CD14-positive monocyte (primary cell): Measurements from ENCODE around the gene TRPV5. TPM values are rescaled to one million over a fixed set of nuclear protein-coding genes. Genes with fewer than 3 reads are reported as not detected.

Source experiments
- DNase-seq, 3 donors: peaks; one replicate each; pipeline ENCODE4 v3.0.0-alpha.2; 2011 to 2022
- H2AFZ ChIP-seq: 2 replicates; pipeline ENCODE4 v1.6.0; 2012; ENCODE audit warnings: mild to moderate bottlenecking, low read depth, low read length, inconsistent platforms; ENCODE audit not compliant: insufficient read depth, poor library complexity, severe bottlenecking
- H3K27ac ChIP-seq, 2 donors: 1 replicate in 1 of 2; 2 replicates in 1 of 2; pipeline ENCODE4 v1.5.1; 2012 to 2013; ENCODE audit warnings: low read length in 2 of 2, control low read depth in 1 of 2, inconsistent platforms in 1 of 2, low read depth in 1 of 2, mild to moderate bottlenecking in 1 of 2
- H3K27me3 ChIP-seq, 2 donors: one replicate each; pipeline versions ENCODE4 v1.6.0 to v1.6.1; 2011 to 2013; ENCODE audit warnings: low read length in 2 of 2; ENCODE audit not compliant: control insufficient read depth in 2 of 2, insufficient read depth in 2 of 2
- H3K36me3 ChIP-seq, 2 donors: replicated peaks in 1 of 2; 1 replicate in 1 of 2; 2 replicates in 1 of 2; pipeline versions ENCODE4 v1.5.1 to v1.6.1; 2012 to 2013; ENCODE audit warnings: low read length in 2 of 2, control low read depth in 1 of 2, inconsistent platforms in 1 of 2, mild to moderate bottlenecking in 1 of 2; ENCODE audit not compliant: insufficient read depth in 2 of 2, control insufficient read depth in 1 of 2
- H3K4me1 ChIP-seq, 2 donors: 1 replicate in 1 of 2; 2 replicates in 1 of 2; pipeline versions ENCODE4 v1.5.1 to v1.6.1; 2012 to 2013; ENCODE audit warnings: low read length in 2 of 2, control low read depth in 1 of 2, inconsistent platforms in 1 of 2, mild to moderate bottlenecking in 1 of 2, moderate library complexity in 1 of 2; ENCODE audit not compliant: insufficient read depth in 2 of 2, control insufficient read depth in 1 of 2
- H3K4me2 ChIP-seq: replicated peaks from 2 replicates; pipeline ENCODE3; 2012; ENCODE audit warnings: low read length, moderate library complexity, mild to moderate bottlenecking; ENCODE audit not compliant: poor library complexity, severe bottlenecking; ENCODE audit errors: extremely low read depth
- H3K4me3 ChIP-seq, 3 experiments: fragments of 200-600 bp in 1 of 3; sonication (generic) in 1 of 3; replicated peaks in 1 of 3; 1 replicate in 2 of 3; 2 replicates in 1 of 3; pipeline ENCODE4 v1.5.1; 2011 to 2013; ENCODE audit warnings: low read length in 3 of 3, mild to moderate bottlenecking in 3 of 3, control low read depth in 2 of 3, low read depth in 2 of 3, inconsistent platforms in 1 of 3, moderate library complexity in 1 of 3
- H3K79me2 ChIP-seq: 2 replicates; pipeline ENCODE4 v1.6.0; 2012; ENCODE audit warnings: mild to moderate bottlenecking, control low read depth, inconsistent platforms, low read length, moderate library complexity; ENCODE audit not compliant: insufficient read depth
- H3K9ac ChIP-seq: 2 replicates; pipeline ENCODE4 v1.6.0; 2017; ENCODE audit warnings: low read length, mild to moderate bottlenecking; ENCODE audit not compliant: insufficient read depth, poor library complexity, severe bottlenecking
- H3K9me3 ChIP-seq, 2 donors: replicated peaks in 1 of 2; 1 replicate in 1 of 2; 2 replicates in 1 of 2; pipeline versions ENCODE4 v1.5.1 to v1.6.1; 2012 to 2013; ENCODE audit warnings: low read length in 2 of 2, control low read depth in 1 of 2; ENCODE audit not compliant: control insufficient read depth in 1 of 2, insufficient read depth in 1 of 2
- H4K20me1 ChIP-seq: 2 replicates; pipeline ENCODE4 v1.6.0; 2012; ENCODE audit warnings: mild to moderate bottlenecking, low read length, control low read depth, moderate library complexity; ENCODE audit not compliant: insufficient read depth
- H3K27ac Mint-ChIP-seq, 7 donors: one replicate each; pipeline ENCODE4 v1.8.0; 2020; ENCODE audit warnings: mild to moderate bottlenecking in 7 of 7, mixed read lengths in 7 of 7, moderate library complexity in 6 of 7, inconsistent platforms in 2 of 7
- H3K27me3 Mint-ChIP-seq, 3 donors: one replicate each; pipeline ENCODE4 v1.8.0; 2021 to 2022; ENCODE audit warnings: low read depth in 3 of 3, mild to moderate bottlenecking in 3 of 3, mixed read lengths in 3 of 3, moderate library complexity in 3 of 3, inconsistent platforms in 1 of 3
- H3K36me3 Mint-ChIP-seq, 2 donors: one replicate each; pipeline ENCODE4 v1.8.0; 2020; ENCODE audit warnings: mixed read lengths in 2 of 2, inconsistent platforms in 1 of 2, mild to moderate bottlenecking in 1 of 2
- H3K4me1 Mint-ChIP-seq: one replicate; pipeline ENCODE4 v1.8.0; 2020; ENCODE audit warnings: mild to moderate bottlenecking, mixed read lengths
- H3K4me3 Mint-ChIP-seq, 2 donors: one replicate each; pipeline ENCODE4 v1.8.0; 2020; ENCODE audit warnings: mild to moderate bottlenecking in 2 of 2, mixed read lengths in 2 of 2, moderate library complexity in 1 of 2
- H3K9me3 Mint-ChIP-seq, 7 donors: one replicate each; pipeline ENCODE4 v1.8.0; 2020 to 2022; ENCODE audit warnings: mixed read lengths in 7 of 7, mild to moderate bottlenecking in 6 of 7, moderate library complexity in 6 of 7, inconsistent platforms in 2 of 7
- CTCF ChIP-seq: fragments of 200-600 bp; IDR thresholded peaks from one replicate; pipeline ENCODE4 v1.8.0; 2022; ENCODE audit warnings: antibody characterized with exemption, mild to moderate bottlenecking
- WGBS: methylation state at CpG from one replicate; pipeline ENCODE4 v1.1.5; 2013; ENCODE audit warnings: missing lambda C conversion rate; ENCODE audit not compliant: insufficient coverage; 5-methylcytosine and 5-hydroxymethylcytosine counted together
- intact Hi-C, 2 donors: fragments of 100-400 bp; cut with micrococcal nuclease; formaldehyde crosslinking; loops; one replicate each; pipeline versions ENCODE4 v1.15.0 to v1.15.1; 2023
- polyA plus RNA-seq, 3 donors: library from polyadenylated mRNA; depleted of rRNA in 1 of 3; unstranded in 2 of 3; stranded (reverse) in 1 of 3; fragments of 300-500 nt in 2 of 3; fragments of >200 nt in 1 of 3; fragmentation: Illumina TruSeq in 2 of 3; gene quantifications; 1 replicate in 2 of 3; 2 replicates in 1 of 3; pipeline ENCODE4 v1.2.3, GENCODE V29; 2012 to 2021

Gene TRPV5
- polyA plus RNA-seq, 3 donors: not detected

- Histone ChIP-seq H3K79me2 (no peaks in the 10 kb centered on the region), H3K27me3 (no peaks in the 10 kb centered on the region), H3K4me3 (no peak overlapping the region), H3K4me1 (peaks cover 0 to under 1% of the 10 kb centered on the region in 2 donors), H2AFZ (no peak overlapping the region), H3K9ac (no peak overlapping the region), H3K4me2 (no peak overlapping the region), H3K27ac (no peak overlapping the region), H3K9me3 (no peaks in the 10 kb centered on the region), H4K20me1 (no peaks in the 10 kb centered on the region), H3K36me3 (no peaks in the 10 kb centered on the region)
- Mint-ChIP-seq H3K9me3 (peaks cover 0 to 2% (median 0%) of the 10 kb centered on the region in 7 donors), H3K27me3 (peaks cover 4 to 12% (median 5%) of the 10 kb centered on the region in 3 donors), H3K4me1 (peaks cover 7% of the 10 kb centered on the region), H3K4me3 (no peak overlapping the region), H3K27ac (no peak overlapping the region), H3K36me3 (no peaks in the 10 kb centered on the region)
- WGBS: no CpG with 5 or more reads among the region's 2 CpGs
- no peak for DNase-seq
- no peak for TF ChIP-seq CTCF
- intact Hi-C loops: no loop called here
Measured at GRCh38 chr7:142916508-142916907, 17.0 kb downstream of the TRPV5 start.

- H3K4me1 Mint-ChIP-seq: peaks cover 18% of the 10 kb centered on the region
- no peak overlapping the region for H3K4me3 Mint-ChIP-seq
- no peaks in the 10 kb centered on the region for H3K9me3 Mint-ChIP-seq
- no peaks in the 10 kb centered on the region for H3K36me3 ChIP-seq
- peaks cover 4 to 12% (median 5%) of the 10 kb centered on the region in 3 donors for H3K27me3 Mint-ChIP-seq
- no peaks in the 10 kb centered on the region for H3K36me3 Mint-ChIP-seq
- no peaks in the 10 kb centered on the region for H3K79me2 ChIP-seq
- no peak overlapping the region for H2AFZ ChIP-seq
- H3K4me1 ChIP-seq: peaks cover 8 to 12% of the 10 kb centered on the region in 2 donors
- no peak overlapping the region for H3K27ac Mint-ChIP-seq
- H4K20me1 ChIP-seq: no peaks in the 10 kb centered on the region
- H3K27me3 ChIP-seq: no peaks in the 10 kb centered on the region
- WGBS: 100% methylated on average over 1 of the region's 8 CpGs
- H3K9ac ChIP-seq: no peak overlapping the region
- no peak overlapping the region for H3K4me3 ChIP-seq
- TF ChIP-seq CTCF: no peak
- H3K27ac ChIP-seq: no peak overlapping the region
- H3K9me3 ChIP-seq: no peaks in the 10 kb centered on the region
- no peak overlapping the region for H3K4me2 ChIP-seq
- no peak for DNase-seq
- intact Hi-C loops: no loop called here
Measured at GRCh38 chr7:142915315-142915714, 18.2 kb downstream of the TRPV5 start.
